Astrocyte of the spinal cord (primary cell): ENCODE measurements around the gene RABGAP1L.

Source experiments
- DNase-seq: peaks from one replicate; pipeline ENCODE4 v3.0.0; 2011; ENCODE audit warnings: low read depth, low spot score
- H3K4me3 ChIP-seq: 2 replicates; pipeline ENCODE4 v1.5.1; 2011; ENCODE audit warnings: low read depth, mild to moderate bottlenecking, low read length, moderate library complexity
- CTCF ChIP-seq: IDR thresholded peaks from 2 replicates; pipeline ENCODE4 v1.5.1; 2012; ENCODE audit warnings: low read depth, mild to moderate bottlenecking, low read length, inconsistent platforms
- in situ Hi-C: cut with HindIII; loops from 2 replicates; pipeline ENCODE4 v1.10.0; 2017; ENCODE audit warnings: low sequenced_read_pairs

RABGAP1L gene

GRCh38 chr1:174786358-174786757 lies 627.0 kb downstream of the RABGAP1L start:
- no peak overlapping the region for H3K4me3 ChIP-seq
- DNase-seq, result no peak
- no peak for TF ChIP-seq CTCF
- in situ Hi-C loops, result no loop called here

- no peak for TF ChIP-seq CTCF
- in situ Hi-C loops, result no loop called here
- DNase-seq, result no peak
- H3K4me3 ChIP-seq, result no peak overlapping the region
Measured at GRCh38 chr1:174786760-174787159, 627.4 kb downstream of the RABGAP1L start.

- in situ Hi-C loops, result no loop called here
- TF ChIP-seq CTCF, result no peak
- no peak overlapping the region for H3K4me3 ChIP-seq
- DNase-seq, result peak; percentile 85
Measured at GRCh38 chr1:174788981-174789380, 629.7 kb downstream of the RABGAP1L start.

- in situ Hi-C loops, result no loop called here
- H3K4me3 ChIP-seq, result no peak overlapping the region
- no peak for TF ChIP-seq CTCF
- DNase-seq, result peak; percentile 91
Measured at GRCh38 chr1:174789399-174789798, 630.1 kb downstream of the RABGAP1L start.

GRCh38 chr1:174791863-174792262 lies 632.5 kb downstream of the RABGAP1L start:
- no peak overlapping the region for H3K4me3 ChIP-seq
- DNase-seq, result no peak
- in situ Hi-C loops, result no loop called here
- TF ChIP-seq CTCF, result no peak

GRCh38 chr1:174794861-174795260 lies 635.5 kb downstream of the RABGAP1L start:
- H3K4me3 ChIP-seq, result no peak overlapping the region
- in situ Hi-C loops, result no loop called here
- no peak for DNase-seq
- no peak for TF ChIP-seq CTCF

- in situ Hi-C loops, result no loop called here
- no peak overlapping the region for H3K4me3 ChIP-seq
- peak; percentile 29 for DNase-seq
- TF ChIP-seq CTCF, result no peak
Measured at GRCh38 chr1:174795806-174796205, 636.5 kb downstream of the RABGAP1L start.
